ENCODE data around the gene FRMD5.

GRCh38 chr15:44136991-44137477 lies 58.0 kb downstream of the FRMD5 start:
- TF ChIP-seq, protein P1, sequence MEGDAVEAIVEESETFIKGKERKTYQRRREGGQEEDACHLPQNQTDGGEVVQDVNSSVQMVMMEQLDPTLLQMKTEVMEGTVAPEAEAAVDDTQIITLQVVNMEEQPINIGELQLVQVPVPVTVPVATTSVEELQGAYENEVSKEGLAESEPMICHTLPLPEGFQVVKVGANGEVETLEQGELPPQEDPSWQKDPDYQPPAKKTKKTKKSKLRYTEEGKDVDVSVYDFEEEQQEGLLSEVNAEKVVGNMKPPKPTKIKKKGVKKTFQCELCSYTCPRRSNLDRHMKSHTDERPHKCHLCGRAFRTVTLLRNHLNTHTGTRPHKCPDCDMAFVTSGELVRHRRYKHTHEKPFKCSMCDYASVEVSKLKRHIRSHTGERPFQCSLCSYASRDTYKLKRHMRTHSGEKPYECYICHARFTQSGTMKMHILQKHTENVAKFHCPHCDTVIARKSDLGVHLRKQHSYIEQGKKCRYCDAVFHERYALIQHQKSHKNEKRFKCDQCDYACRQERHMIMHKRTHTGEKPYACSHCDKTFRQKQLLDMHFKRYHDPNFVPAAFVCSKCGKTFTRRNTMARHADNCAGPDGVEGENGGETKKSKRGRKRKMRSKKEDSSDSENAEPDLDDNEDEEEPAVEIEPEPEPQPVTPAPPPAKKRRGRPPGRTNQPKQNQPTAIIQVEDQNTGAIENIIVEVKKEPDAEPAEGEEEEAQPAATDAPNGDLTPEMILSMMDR (IDR thresholded peaks at IDR 0.05) = no peak
- no peak for TF ChIP-seq POLR2A (IDR thresholded peaks at IDR 0.05)
